Activated CD8-positive, alpha-beta T cell treated with anti-CD3 and anti-CD28 coated beads for 36 hours (primary cell): ENCODE results near the gene IP6K3. TPM values are rescaled to one million over a fixed set of nuclear protein-coding genes. Genes with fewer than 3 reads are reported as not detected.

Experiments
- ATAC-seq: fragments of 200-7000 bp; cut with Tn5 transposase; one replicate; pipeline ENCODE4 v1.10.0; 2021; ENCODE audit warnings: mild to moderate bottlenecking, moderate library complexity
- CTCF ChIA-PET: fragments of 350-600 bp; sonication (Branson Sonifier 250); formaldehyde crosslinking; loops from one replicate; lab custom pipeline; 2021; ENCODE audit warnings: antibody characterized with exemption; lab: Charles Lee
- POLR2A ChIA-PET: fragments of 350-600 bp; sonication (Branson Sonifier 250); formaldehyde crosslinking; loops from one replicate; lab custom pipeline; 2021; ENCODE audit warnings: antibody characterized with exemption; lab: Charles Lee
- DNase-seq: peaks from one replicate; pipeline ENCODE4 v3.0.0-alpha.2; 2020
- H3K27ac Mint-ChIP-seq: one replicate; pipeline ENCODE4 v1.8.0; 2021; ENCODE audit warnings: mild to moderate bottlenecking, mixed read lengths
- H3K27me3 Mint-ChIP-seq: one replicate; pipeline ENCODE4 v1.8.0; 2021; ENCODE audit warnings: mixed read lengths
- H3K36me3 Mint-ChIP-seq: one replicate; pipeline ENCODE4 v1.8.0; 2021; ENCODE audit warnings: low read depth, mixed read lengths
- H3K4me1 Mint-ChIP-seq: one replicate; pipeline ENCODE4 v1.8.0; 2021; ENCODE audit warnings: low read depth, mixed read lengths
- H3K4me3 Mint-ChIP-seq: one replicate; pipeline ENCODE4 v1.8.0; 2021; ENCODE audit warnings: mild to moderate bottlenecking, moderate library complexity, mixed read lengths
- H3K9me3 Mint-ChIP-seq: one replicate; pipeline ENCODE4 v1.8.0; 2021; ENCODE audit warnings: mixed read lengths
- intact Hi-C: fragments of 100-400 bp; cut with micrococcal nuclease; formaldehyde crosslinking; loops from one replicate; pipeline ENCODE4 v1.10.0; 2022
- total RNA-seq, 2 experiments: library from RNA; stranded (reverse); gene quantifications; one replicate each; pipeline ENCODE4 v1.2.3, GENCODE V29; 2021
- TF ChIP-seq, protein P1 (sequence below): fragments of 200-600 bp; IDR thresholded peaks from one replicate; pipeline ENCODE4 v1.8.0; 2022; ENCODE audit warnings: antibody characterized with exemption, mild to moderate bottlenecking

Gene IP6K3
- total RNA-seq, 2 experiments from 2014 or later, result not detected

DNA sequence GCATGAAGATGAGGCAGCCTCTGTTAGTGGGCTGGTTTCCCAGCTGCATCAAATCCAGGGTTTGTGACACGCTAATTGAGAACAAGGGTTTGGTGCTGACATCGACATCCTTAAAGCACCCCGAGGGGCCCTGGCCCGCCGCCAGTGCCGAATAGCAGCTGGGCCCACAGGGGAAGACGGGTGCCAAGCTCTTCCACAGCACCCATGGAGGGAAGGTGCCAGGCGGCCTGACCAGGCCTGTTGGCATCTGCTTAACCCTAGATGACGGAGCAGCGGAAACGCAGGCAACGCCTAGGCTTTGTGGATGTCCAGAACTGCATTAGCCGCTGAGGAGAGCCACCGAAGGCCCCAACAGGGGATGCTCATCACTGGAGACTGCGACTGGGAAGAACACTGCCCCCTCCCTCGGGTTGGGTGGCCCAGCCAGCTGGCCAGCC is 51.2 kb downstream of the IP6K3 start:
- POLR2A ChIA-PET, result interaction anchor here (1.1 to 5.1 kb wide), 6 partner anchors 12 to 106 kb away, joined by 3 to 33 read pairs (median 6); partner anchors contain the start of genes ITPR3 and UQCC2
- H3K36me3 Mint-ChIP-seq, result peaks cover 74% of the 10 kb centered on the region
- TF ChIP-seq, protein P1, sequence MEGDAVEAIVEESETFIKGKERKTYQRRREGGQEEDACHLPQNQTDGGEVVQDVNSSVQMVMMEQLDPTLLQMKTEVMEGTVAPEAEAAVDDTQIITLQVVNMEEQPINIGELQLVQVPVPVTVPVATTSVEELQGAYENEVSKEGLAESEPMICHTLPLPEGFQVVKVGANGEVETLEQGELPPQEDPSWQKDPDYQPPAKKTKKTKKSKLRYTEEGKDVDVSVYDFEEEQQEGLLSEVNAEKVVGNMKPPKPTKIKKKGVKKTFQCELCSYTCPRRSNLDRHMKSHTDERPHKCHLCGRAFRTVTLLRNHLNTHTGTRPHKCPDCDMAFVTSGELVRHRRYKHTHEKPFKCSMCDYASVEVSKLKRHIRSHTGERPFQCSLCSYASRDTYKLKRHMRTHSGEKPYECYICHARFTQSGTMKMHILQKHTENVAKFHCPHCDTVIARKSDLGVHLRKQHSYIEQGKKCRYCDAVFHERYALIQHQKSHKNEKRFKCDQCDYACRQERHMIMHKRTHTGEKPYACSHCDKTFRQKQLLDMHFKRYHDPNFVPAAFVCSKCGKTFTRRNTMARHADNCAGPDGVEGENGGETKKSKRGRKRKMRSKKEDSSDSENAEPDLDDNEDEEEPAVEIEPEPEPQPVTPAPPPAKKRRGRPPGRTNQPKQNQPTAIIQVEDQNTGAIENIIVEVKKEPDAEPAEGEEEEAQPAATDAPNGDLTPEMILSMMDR, result no peak
- H3K27ac Mint-ChIP-seq, result peak overlapping the region; percentile 79
- no peaks in the 10 kb centered on the region for H3K9me3 Mint-ChIP-seq
- intact Hi-C loops, result no loop called here
- ATAC-seq, result no peak
- CTCF ChIA-PET, result interaction anchor here (1.3 to 3.3 kb wide), 5 partner anchors 16 to 110 kb away, joined by 3 to 17 read pairs (median 9); partner anchors contain the start of genes ITPR3 and UQCC2
- H3K4me3 Mint-ChIP-seq, result no peak overlapping the region
- H3K4me1 Mint-ChIP-seq, result peaks cover 77% of the 10 kb centered on the region
- no peaks in the 10 kb centered on the region for H3K27me3 Mint-ChIP-seq
- DNase-seq, result no peak

DNA sequence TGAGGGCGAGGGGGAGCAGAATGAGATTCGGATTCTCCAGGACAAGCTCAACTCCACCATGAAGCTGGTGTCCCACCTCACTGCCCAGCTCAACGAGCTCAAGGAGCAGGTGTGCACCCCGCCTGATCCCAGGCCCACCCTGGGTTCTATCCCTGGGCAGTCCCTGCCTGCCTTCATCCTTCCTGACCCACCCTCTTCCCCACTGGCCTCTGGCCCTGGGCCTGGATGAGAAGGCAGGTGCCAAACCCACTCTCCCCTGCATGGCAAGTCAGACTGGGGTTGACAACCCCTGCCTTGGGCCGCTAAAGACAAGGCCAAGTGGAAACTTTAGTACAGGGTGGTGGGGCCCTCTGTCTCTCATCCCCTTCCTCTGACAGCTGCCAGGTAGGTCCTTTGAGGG is 51.7 kb downstream of the IP6K3 start:
- CTCF ChIA-PET, result interaction anchor here (1.3 to 3.3 kb wide), 6 partner anchors 12 to 109 kb away, joined by 3 to 17 read pairs (median 8); partner anchors contain the start of genes ITPR3 and UQCC2
- DNase-seq (no peak), ATAC-seq (no peak)
- TF ChIP-seq, protein P1, result no peak
- intact Hi-C loops, result no loop called here
- no peak overlapping the region for H3K4me3 Mint-ChIP-seq
- POLR2A ChIA-PET, result interaction anchor here (0.9 to 5.1 kb wide), 8 partner anchors 12 to 445 kb away, joined by 3 to 33 read pairs (median 6); partner anchors contain the start of genes ITPR3 and UQCC2
- H3K36me3 Mint-ChIP-seq, result peaks cover 70% of the 10 kb centered on the region
- no peaks in the 10 kb centered on the region for H3K27me3 Mint-ChIP-seq
- H3K27ac Mint-ChIP-seq, result peak overlapping the region; percentile 79
- no peaks in the 10 kb centered on the region for H3K9me3 Mint-ChIP-seq
- peaks cover 73% of the 10 kb centered on the region for H3K4me1 Mint-ChIP-seq

DNA sequence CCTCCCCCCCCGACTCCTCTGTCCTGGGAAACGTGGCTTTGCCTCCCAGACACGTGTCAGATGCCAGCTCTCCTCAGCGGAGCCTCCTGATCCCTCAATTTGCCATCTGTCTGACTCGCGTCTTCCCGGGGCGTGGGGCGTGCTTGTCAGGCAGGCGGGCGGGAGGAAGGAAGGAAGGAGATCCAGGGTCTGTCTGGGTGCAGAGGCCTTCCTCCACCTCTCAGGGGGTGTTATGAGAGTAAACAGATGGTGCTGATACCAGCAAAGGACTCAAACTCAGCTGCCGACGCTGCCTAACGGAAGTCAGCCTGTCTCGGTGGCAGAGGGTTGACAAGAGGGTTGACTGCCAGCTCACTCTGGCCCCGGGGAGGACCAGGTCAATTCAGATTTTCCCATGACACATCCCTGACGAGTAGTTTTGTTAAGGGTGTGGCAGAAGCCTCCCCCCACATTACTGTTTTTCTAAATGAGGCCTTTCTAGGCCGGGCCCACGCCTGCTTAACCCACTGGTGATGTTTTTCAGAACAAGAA is 52.2 kb downstream of the IP6K3 start:
- DNase-seq (peak; percentile 88), ATAC-seq (peak; percentile 83)
- intact Hi-C loops, result no loop called here
- Mint-ChIP-seq H3K4me1 (peaks cover 72% of the 10 kb centered on the region), H3K27me3 (no peaks in the 10 kb centered on the region), H3K4me3 (peak overlapping the region; percentile 29), H3K36me3 (peaks cover 73% of the 10 kb centered on the region), H3K9me3 (no peaks in the 10 kb centered on the region), H3K27ac (peak overlapping the region; percentile 79)
- TF ChIP-seq, protein P1, result no peak
- CTCF ChIA-PET, result interaction anchor here (0.8 to 3.3 kb wide), 8 partner anchors 11 to 112 kb away, joined by 3 to 17 read pairs (median 5); partner anchors contain the start of genes ITPR3 and UQCC2
- POLR2A ChIA-PET, result interaction anchor here (0.9 to 5.1 kb wide), 11 partner anchors 11 to 444 kb away, joined by 3 to 33 read pairs (median 4); partner anchors contain the start of genes ITPR3 and UQCC2

DNA sequence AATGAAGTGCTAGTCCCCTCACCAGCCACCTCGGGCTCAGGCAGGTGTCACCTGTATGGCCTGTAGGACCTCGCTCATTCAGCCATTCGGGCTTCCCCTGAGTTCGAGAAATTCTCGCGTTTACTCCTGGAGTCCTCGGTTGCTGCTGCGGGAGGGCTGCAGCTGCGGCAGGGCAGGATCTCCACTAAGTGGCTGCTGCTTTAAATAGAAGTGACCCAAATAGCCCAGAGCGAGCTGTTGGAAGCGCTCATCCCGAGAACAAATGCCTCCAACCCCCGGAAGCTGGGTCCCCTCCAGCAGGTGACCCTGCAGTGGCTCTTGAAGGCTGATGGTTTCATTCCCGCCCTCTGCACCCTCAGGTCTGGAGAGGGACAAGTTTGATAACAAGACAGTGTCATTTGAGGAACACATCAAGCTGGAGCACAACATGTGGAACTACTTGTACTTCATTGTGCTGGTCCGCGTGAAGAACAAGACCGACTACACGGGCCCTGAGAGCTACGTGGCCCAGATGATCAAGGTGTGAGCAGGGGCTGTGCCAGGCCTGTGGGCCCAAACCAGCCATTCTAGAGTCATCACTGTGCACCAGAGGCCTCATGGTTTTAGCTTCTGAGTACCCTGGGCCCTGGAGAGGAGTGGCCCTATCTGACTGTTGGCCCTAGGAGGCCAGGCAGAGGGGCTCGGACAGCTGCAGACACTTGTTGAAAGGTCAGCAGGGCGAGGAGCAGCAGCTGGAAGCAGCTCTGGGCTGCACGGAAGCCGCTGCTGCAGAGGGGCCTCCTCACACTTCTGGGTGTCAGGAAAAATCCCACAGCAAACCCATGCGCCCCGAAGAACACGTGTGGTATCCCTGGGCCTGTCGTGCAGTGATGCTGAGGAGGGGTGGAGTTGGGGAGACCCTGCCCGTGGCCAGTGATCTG is 53.3 kb downstream of the IP6K3 start:
- Mint-ChIP-seq H3K9me3 (no peaks in the 10 kb centered on the region), H3K4me1 (peaks cover 70% of the 10 kb centered on the region), H3K4me3 (no peak overlapping the region), H3K27me3 (no peaks in the 10 kb centered on the region), H3K27ac (peak overlapping the region; percentile 79), H3K36me3 (peaks cover 70% of the 10 kb centered on the region)
- DNase-seq, result no peak
- POLR2A ChIA-PET, result interaction anchor here (0.9 to 5.1 kb wide), 11 partner anchors 10 to 389 kb away, joined by 3 to 33 read pairs (median 4); partner anchors contain the start of genes ITPR3 and UQCC2
- intact Hi-C loops, result no loop called here
- TF ChIP-seq, protein P1, result no peak
- CTCF ChIA-PET, result interaction anchor here (0.8 to 3.3 kb wide), 7 partner anchors 10 to 114 kb away, joined by 3 to 17 read pairs (median 6); partner anchors contain the start of genes BAK1 and UQCC2
- no peak for ATAC-seq
